Measurements from ENCODE around the gene RAD51AP1. TPM values are rescaled to one million over a fixed set of nuclear protein-coding genes. Genes with fewer than 3 reads are reported as not detected.

Gene RAD51AP1
- total RNA-seq, 1 donor from 2014 or later, result 5.6 TPM

DNA sequence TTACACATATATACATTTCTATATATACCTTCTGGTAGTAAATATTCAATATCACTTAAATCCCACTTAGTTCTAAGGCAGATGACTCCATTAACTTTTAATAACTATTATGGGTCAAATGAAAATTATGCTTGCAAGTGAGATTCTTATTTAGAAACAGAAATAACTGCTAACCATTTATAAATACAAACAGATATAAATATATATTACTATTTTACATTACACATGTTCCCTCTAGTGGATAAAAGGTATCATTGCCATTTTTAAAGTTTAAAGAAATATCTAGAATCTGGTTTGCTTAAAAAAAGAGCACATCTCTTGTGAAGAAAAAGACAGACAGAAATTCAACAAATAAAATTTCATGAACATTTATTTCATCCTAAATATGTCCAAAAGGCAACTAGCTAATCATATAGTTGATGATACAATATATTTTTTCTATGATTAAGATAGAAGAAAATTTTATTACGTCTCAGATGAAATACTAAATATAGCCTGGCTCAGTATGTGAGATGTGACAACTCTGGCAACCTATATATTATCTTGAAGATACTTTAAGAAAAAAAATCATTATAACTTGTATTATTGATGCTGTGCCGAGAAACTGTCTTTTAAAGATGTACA lies 11.7 kb upstream of the RAD51AP1 start:
- ChIA-PET CTCF (interaction anchor here (1.1 to 1.3 kb wide), 2 partner anchors 641 to 659 kb away, joined by 3 to 5 read pairs; no protein-coding TSS in a partner anchor), POLR2A (interaction anchor here (0.7 kb wide), 1 partner anchor 62 kb away, joined by 7 read pairs; no protein-coding TSS in a partner anchor)
- no peak overlapping the region for H3K27ac Mint-ChIP-seq
- H3K9me3 Mint-ChIP-seq, result no peaks in the 10 kb centered on the region
- no peak for ATAC-seq (ENCODE audit: low read depth)
- peaks cover 58% of the 10 kb centered on the region for H3K36me3 Mint-ChIP-seq (ENCODE audit: low read depth)
- H3K4me3 Mint-ChIP-seq, result no peak overlapping the region
- no peak for DNase-seq
- TF ChIP-seq, protein P1, sequence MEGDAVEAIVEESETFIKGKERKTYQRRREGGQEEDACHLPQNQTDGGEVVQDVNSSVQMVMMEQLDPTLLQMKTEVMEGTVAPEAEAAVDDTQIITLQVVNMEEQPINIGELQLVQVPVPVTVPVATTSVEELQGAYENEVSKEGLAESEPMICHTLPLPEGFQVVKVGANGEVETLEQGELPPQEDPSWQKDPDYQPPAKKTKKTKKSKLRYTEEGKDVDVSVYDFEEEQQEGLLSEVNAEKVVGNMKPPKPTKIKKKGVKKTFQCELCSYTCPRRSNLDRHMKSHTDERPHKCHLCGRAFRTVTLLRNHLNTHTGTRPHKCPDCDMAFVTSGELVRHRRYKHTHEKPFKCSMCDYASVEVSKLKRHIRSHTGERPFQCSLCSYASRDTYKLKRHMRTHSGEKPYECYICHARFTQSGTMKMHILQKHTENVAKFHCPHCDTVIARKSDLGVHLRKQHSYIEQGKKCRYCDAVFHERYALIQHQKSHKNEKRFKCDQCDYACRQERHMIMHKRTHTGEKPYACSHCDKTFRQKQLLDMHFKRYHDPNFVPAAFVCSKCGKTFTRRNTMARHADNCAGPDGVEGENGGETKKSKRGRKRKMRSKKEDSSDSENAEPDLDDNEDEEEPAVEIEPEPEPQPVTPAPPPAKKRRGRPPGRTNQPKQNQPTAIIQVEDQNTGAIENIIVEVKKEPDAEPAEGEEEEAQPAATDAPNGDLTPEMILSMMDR (IDR thresholded peaks at IDR 0.05), result peak; percentile 97
- no peaks in the 10 kb centered on the region for H3K4me1 Mint-ChIP-seq
- H3K27me3 Mint-ChIP-seq, result no peaks in the 10 kb centered on the region
- intact Hi-C loops (cut with micrococcal nuclease), result loop anchor here (1.0 to 5.0 kb wide), 5 partner anchors 106 to 642 kb away; no protein-coding TSS in a partner anchor

DNA sequence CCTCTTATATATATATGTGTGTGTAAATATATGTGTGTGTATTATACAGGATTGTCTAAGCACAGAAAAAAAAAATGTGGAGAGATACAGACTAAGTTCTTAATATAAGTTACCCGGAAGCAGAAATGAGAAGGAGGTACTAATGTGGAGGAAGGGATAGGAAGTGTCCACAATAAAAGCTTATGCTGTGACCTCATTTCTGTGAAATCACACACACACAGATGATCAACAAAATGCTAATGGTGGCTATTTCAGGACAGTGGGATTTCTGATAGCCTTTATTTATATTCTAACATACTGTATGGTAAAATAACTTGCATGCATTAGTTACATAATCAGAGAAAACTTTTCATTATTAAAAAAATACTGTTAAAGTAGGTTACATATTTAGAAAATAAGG lies 8.5 kb upstream of the RAD51AP1 start:
- H3K27ac Mint-ChIP-seq, result no peak overlapping the region
- no peaks in the 10 kb centered on the region for H3K27me3 Mint-ChIP-seq
- TF ChIP-seq, protein P1 (IDR thresholded peaks at IDR 0.05), result no peak
- ATAC-seq (ENCODE audit: low read depth) (no peak), DNase-seq (no peak)
- ChIA-PET CTCF (interaction anchor here (2.7 kb wide), 1 partner anchor 109 kb away, joined by 9 read pairs; no protein-coding TSS in a partner anchor), POLR2A (no interaction called here)
- H3K9me3 Mint-ChIP-seq, result no peaks in the 10 kb centered on the region
- H3K4me3 Mint-ChIP-seq, result no peak overlapping the region
- H3K36me3 Mint-ChIP-seq (ENCODE audit: low read depth), result peaks cover 37% of the 10 kb centered on the region
- intact Hi-C loops (cut with micrococcal nuclease), result loop anchor here (10.0 kb wide), 1 partner anchor 425 kb away; no protein-coding TSS in a partner anchor
- no peaks in the 10 kb centered on the region for H3K4me1 Mint-ChIP-seq

DNA sequence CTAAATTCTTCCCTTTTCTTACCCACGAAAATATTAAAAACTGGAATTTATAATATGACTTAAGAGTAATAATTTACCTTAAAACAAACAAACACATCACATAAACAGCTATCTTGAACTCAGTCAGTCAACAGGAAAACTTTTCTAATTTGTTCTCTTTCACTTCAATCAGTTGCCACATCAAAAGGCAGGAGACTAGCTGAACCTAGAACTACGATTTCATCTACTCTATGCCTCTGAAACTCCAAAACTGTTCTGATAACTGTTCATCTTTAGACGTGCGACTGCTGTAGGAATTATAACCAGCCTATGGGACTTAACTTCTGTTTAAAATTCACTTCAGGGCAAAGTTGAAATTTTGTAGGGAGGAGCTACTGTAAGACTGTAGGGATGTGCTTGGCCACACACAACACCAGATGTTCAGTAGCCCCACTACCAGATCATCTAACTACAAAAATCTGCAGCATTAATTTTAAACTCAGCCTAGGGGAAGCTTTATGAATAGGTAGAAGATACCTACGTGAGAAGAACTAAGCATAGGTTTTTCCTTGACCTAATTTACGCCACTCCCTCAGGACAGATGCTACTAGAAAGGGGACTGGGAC lies 7.6 kb upstream of the RAD51AP1 start:
- no peak for DNase-seq
- peaks cover 1% of the 10 kb centered on the region for H3K4me1 Mint-ChIP-seq
- ChIA-PET POLR2A (no interaction called here), CTCF (interaction anchor here (2.7 kb wide), 1 partner anchor 110 kb away, joined by 9 read pairs; no protein-coding TSS in a partner anchor)
- no peaks in the 10 kb centered on the region for H3K9me3 Mint-ChIP-seq
- ATAC-seq (ENCODE audit: low read depth), result no peak
- no peaks in the 10 kb centered on the region for H3K27me3 Mint-ChIP-seq
- H3K4me3 Mint-ChIP-seq, result no peak overlapping the region
- intact Hi-C loops (cut with micrococcal nuclease), result loop anchor here (10.0 kb wide), 1 partner anchor 426 kb away; no protein-coding TSS in a partner anchor
- H3K36me3 Mint-ChIP-seq (ENCODE audit: low read depth), result peaks cover 32% of the 10 kb centered on the region
- no peak overlapping the region for H3K27ac Mint-ChIP-seq
- TF ChIP-seq, protein P1 (IDR thresholded peaks at IDR 0.05), result no peak

DNA sequence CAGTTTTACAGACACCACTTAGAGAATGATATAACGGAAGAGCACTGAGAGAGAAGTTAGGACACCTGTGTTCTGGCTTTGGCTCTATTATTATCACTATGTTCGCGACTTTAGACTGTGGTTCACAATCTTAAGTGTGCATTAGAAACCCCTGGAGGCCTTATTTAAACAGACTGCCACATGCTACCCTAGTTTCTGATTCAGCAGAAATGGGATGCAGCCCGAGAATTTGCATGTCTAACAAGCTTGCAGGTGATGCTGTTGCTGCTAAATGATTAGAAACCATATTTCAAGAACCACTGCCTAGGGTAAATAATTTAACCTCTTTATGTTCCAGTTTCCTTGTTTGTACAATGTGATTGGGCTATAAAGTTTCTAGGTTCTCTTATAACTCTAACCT lies 3.6 kb upstream of the RAD51AP1 start:
- TF ChIP-seq, protein P1 (IDR thresholded peaks at IDR 0.05), result no peak
- Mint-ChIP-seq H3K27ac (no peak overlapping the region), H3K36me3 (ENCODE audit: low read depth) (peaks cover 20% of the 10 kb centered on the region), H3K4me3 (no peak overlapping the region), H3K9me3 (no peaks in the 10 kb centered on the region), H3K27me3 (no peaks in the 10 kb centered on the region), H3K4me1 (peaks cover 31% of the 10 kb centered on the region)
- DNase-seq (no peak), ATAC-seq (ENCODE audit: low read depth) (no peak)
- intact Hi-C loops (cut with micrococcal nuclease), result loop anchor here (10.0 kb wide), 1 partner anchor 430 kb away; no protein-coding TSS in a partner anchor
- ChIA-PET CTCF (no interaction called here), POLR2A (interaction anchor here (1.4 kb wide), 1 partner anchor 113 kb away, joined by 4 read pairs; the partner anchor contains the start of genes AKAP3 and NDUFA9)

DNA sequence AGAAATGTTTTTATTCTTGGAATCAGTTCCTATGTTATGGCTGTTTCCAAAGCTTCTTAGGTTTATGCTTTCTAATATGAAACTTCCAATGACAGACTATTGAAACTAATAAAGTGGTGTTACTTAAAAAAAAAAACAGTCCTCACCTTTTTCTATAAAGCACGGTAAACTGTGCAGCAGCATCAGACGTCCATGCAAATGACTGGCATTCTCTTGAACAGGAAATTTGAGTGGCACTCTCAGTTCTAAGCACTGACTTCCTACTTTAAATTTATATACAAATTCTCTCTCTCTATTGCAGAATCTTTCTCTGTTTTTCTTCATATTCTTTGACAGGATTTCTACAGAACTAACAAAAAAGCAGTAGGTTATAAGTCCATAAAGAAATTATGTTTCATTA lies 2.8 kb upstream of the RAD51AP1 start:
- ChIA-PET POLR2A (interaction anchor here (1.4 kb wide), 1 partner anchor 113 kb away, joined by 4 read pairs; the partner anchor contains the start of genes AKAP3 and NDUFA9), CTCF (no interaction called here)
- Mint-ChIP-seq H3K4me1 (peaks cover 31% of the 10 kb centered on the region), H3K27ac (no peak overlapping the region), H3K27me3 (no peaks in the 10 kb centered on the region), H3K36me3 (ENCODE audit: low read depth) (peaks cover 16% of the 10 kb centered on the region), H3K9me3 (no peaks in the 10 kb centered on the region), H3K4me3 (no peak overlapping the region)
- no peak for DNase-seq
- intact Hi-C loops (cut with micrococcal nuclease), result loop anchor here (10.0 kb wide), 1 partner anchor 431 kb away; no protein-coding TSS in a partner anchor
- no peak for ATAC-seq (ENCODE audit: low read depth)
- TF ChIP-seq, protein P1 (IDR thresholded peaks at IDR 0.05), result no peak

Data from activated B cell treated with CpG ODN at 0.5 μM for 24 hours (primary cell).